ENCODE results near the gene ACAP3. TPM values are rescaled to one million over a fixed set of nuclear protein-coding genes. Genes with fewer than 3 reads are reported as not detected.

ACAP3 gene
- total and polyA plus RNA-seq, 5 donors: 33.1 to 61.8 (median 40.1) TPM

DNA sequence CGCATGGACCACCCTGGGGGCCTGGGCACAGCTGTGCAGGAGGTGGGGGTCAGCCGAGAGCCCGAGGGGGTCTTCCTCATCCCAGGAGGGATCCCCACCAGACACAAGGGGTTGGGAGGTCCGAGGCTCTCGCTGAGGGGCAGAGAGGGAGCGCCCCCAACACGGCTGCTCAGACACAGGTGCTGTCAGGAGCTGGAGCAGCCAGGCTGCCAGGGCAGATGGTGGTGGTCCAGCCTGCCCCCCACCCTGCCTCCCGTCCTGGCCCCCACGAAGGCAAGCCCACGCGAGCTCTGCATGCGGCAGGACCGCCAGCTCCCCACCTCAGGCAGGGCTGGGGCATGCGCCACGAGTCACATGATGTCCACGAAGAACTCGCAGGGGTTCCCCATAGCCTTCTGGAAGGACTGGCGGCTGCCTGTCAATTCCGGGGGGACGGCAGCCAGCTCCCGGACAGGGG lies 28.1 kb upstream of the ACAP3 start:
- no peaks in the 10 kb centered on the region for H3K9me3 ChIP-seq (ENCODE audit: control insufficient read depth, low read length)
- no peak overlapping the region for H3K4me3 ChIP-seq (ENCODE audit: low read length)
- no peak overlapping the region for H3K27ac ChIP-seq (ENCODE audit: low read length)
- DNase-seq (no peak), ATAC-seq (no peak)
- intact Hi-C loops (cut with DNase I): no loop called here
- no peaks in the 10 kb centered on the region for H3K4me1 ChIP-seq (ENCODE audit: control insufficient read depth, insufficient read depth, low read length)
- H3K27me3 ChIP-seq (ENCODE audit: control insufficient read depth, insufficient read depth): no peaks in the 10 kb centered on the region
- 84% methylated on average over 21 of the region's 21 CpGs for WGBS

DNA sequence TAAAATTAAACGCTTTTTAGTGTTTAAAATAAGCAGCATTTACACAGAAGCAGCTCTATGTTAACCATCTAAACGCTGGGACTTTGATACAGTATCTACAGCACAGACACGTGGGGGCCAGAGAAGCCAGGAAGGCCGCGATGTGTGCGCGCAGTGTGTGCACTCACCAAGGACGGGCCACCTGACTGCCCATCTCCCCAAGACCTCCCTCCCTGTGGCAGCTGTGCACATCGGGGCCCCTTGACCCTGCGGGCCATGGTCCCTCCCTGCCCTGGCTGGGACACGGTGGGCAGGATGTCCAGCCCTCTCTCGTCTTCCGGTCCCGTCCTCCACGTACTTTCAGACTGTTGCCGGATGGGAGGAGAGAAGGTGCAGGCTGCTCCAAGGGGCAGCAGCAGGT lies 27.6 kb upstream of the ACAP3 start:
- DNase-seq (no peak), ATAC-seq (no peak)
- Histone ChIP-seq H3K4me1 (ENCODE audit: control insufficient read depth, insufficient read depth, low read length) (no peaks in the 10 kb centered on the region), H3K4me3 (ENCODE audit: low read length) (no peak overlapping the region), H3K27me3 (ENCODE audit: control insufficient read depth, insufficient read depth) (no peaks in the 10 kb centered on the region), H3K27ac (ENCODE audit: low read length) (no peak overlapping the region), H3K9me3 (ENCODE audit: control insufficient read depth, low read length) (no peaks in the 10 kb centered on the region)
- WGBS: 70% methylated on average over 16 of the region's 16 CpGs
- intact Hi-C loops (cut with DNase I): no loop called here

DNA sequence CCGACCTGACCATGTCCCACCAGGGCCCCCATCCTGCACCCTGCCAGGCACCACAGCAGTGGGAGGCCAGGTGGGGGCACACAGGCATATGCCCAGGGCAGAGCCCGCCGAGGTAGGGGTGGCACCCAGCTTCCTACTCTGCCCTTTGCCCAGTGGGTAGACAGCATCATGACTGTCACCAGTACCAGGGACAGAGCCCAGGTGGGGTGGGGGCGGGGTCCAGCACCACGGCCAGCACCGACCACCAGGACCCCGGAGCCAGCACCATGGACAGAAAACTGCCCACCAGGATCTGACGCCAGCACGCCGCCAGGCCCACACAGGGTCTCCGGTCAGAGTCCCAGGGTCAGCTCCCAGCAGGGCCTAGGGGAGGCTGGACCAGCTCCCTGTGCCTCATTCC lies 27.1 kb upstream of the ACAP3 start:
- no peak for ATAC-seq
- H3K27me3 ChIP-seq (ENCODE audit: control insufficient read depth, insufficient read depth): no peaks in the 10 kb centered on the region
- DNase-seq: no peak
- H3K4me1 ChIP-seq (ENCODE audit: control insufficient read depth, insufficient read depth, low read length): no peaks in the 10 kb centered on the region
- no peaks in the 10 kb centered on the region for H3K9me3 ChIP-seq (ENCODE audit: control insufficient read depth, low read length)
- intact Hi-C loops (cut with DNase I): no loop called here
- 54% methylated on average over 11 of the region's 11 CpGs for WGBS
- H3K27ac ChIP-seq (ENCODE audit: low read length): no peak overlapping the region
- no peak overlapping the region for H3K4me3 ChIP-seq (ENCODE audit: low read length)

DNA sequence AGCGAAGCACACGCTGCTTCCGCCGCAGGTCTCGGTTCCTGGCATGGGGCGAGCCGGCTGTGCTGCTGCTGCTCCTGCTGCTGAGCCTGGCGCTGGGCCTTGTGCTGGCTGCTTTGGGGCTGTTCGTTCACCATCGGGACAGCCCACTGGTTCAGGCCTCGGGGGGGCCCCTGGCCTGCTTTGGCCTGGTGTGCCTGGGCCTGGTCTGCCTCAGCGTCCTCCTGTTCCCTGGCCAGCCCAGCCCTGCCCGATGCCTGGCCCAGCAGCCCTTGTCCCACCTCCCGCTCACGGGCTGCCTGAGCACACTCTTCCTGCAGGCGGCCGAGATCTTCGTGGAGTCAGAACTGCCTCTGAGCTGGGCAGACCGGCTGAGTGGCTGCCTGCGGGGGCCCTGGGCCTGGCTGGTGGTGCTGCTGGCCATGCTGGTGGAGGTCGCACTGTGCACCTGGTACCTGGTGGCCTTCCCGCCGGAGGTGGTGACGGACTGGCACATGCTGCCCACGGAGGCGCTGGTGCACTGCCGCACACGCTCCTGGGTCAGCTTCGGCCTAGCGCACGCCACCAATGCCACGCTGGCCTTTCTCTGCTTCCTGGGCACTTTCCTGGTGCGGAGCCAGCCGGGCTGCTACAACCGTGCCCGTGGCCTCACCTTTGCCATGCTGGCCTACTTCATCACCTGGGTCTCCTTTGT lies 26.0 kb upstream of the ACAP3 start:
- no peak overlapping the region for H3K4me3 ChIP-seq (ENCODE audit: low read length)
- ATAC-seq (peak; percentile 5 to 17), DNase-seq (peak in 2 of 3 donors; percentile 62 to 86)
- 79% methylated on average over 36 of the region's 36 CpGs for WGBS
- no peak overlapping the region for H3K27ac ChIP-seq (ENCODE audit: low read length)
- H3K4me1 ChIP-seq (ENCODE audit: control insufficient read depth, insufficient read depth, low read length): no peaks in the 10 kb centered on the region
- intact Hi-C loops (cut with DNase I): no loop called here
- H3K9me3 ChIP-seq (ENCODE audit: control insufficient read depth, low read length): no peaks in the 10 kb centered on the region
- H3K27me3 ChIP-seq (ENCODE audit: control insufficient read depth, insufficient read depth): no peaks in the 10 kb centered on the region

DNA sequence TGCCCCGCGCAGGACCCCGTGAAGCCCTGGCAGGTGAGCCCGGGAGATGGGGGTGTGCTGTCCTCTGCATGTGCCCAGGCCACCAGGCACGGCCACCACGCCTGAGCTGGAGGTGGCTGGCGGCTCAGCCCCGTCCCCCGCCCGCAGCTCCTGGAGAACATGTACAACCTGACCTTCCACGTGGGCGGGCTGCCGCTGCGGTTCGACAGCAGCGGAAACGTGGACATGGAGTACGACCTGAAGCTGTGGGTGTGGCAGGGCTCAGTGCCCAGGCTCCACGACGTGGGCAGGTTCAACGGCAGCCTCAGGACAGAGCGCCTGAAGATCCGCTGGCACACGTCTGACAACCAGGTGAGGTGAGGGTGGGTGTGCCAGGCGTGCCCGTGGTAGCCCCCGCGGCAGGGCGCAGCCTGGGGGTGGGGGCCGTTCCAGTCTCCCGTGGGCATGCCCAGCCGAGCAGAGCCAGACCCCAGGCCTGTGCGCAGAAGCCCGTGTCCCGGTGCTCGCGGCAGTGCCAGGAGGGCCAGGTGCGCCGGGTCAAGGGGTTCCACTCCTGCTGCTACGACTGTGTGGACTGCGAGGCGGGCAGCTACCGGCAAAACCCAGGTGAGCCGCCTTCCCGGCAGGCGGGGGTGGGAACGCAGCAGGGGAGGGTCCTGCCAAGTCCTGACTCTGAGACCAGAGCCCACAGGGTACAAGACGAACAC lies 25.2 kb upstream of the ACAP3 start:
- Histone ChIP-seq H3K4me3 (ENCODE audit: low read length) (no peak overlapping the region), H3K4me1 (ENCODE audit: control insufficient read depth, insufficient read depth, low read length) (no peaks in the 10 kb centered on the region), H3K27me3 (ENCODE audit: control insufficient read depth, insufficient read depth) (no peaks in the 10 kb centered on the region), H3K27ac (ENCODE audit: low read length) (no peak overlapping the region), H3K9me3 (ENCODE audit: control insufficient read depth, low read length) (no peaks in the 10 kb centered on the region)
- intact Hi-C loops (cut with DNase I): no loop called here
- DNase-seq (no peak), ATAC-seq (peak in 1 of 2 donors; percentile 2)
- WGBS: 80% methylated on average over 48 of the region's 48 CpGs

DNA sequence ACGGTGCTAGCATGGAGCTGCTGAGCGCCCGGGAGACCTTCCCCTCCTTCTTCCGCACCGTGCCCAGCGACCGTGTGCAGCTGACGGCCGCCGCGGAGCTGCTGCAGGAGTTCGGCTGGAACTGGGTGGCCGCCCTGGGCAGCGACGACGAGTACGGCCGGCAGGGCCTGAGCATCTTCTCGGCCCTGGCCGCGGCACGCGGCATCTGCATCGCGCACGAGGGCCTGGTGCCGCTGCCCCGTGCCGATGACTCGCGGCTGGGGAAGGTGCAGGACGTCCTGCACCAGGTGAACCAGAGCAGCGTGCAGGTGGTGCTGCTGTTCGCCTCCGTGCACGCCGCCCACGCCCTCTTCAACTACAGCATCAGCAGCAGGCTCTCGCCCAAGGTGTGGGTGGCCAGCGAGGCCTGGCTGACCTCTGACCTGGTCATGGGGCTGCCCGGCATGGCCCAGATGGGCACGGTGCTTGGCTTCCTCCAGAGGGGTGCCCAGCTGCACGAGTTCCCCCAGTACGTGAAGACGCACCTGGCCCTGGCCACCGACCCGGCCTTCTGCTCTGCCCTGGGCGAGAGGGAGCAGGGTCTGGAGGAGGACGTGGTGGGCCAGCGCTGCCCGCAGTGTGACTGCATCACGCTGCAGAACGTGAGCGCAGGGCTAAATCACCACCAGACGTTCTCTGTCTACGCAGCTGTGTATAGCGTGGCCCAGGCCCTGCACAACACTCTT lies 24.5 kb upstream of the ACAP3 start:
- Histone ChIP-seq H3K27ac (ENCODE audit: low read length) (no peak overlapping the region), H3K9me3 (ENCODE audit: control insufficient read depth, low read length) (no peaks in the 10 kb centered on the region), H3K4me1 (ENCODE audit: control insufficient read depth, insufficient read depth, low read length) (no peaks in the 10 kb centered on the region), H3K27me3 (ENCODE audit: control insufficient read depth, insufficient read depth) (no peaks in the 10 kb centered on the region), H3K4me3 (ENCODE audit: low read length) (no peak overlapping the region)
- 84% methylated on average over 57 of the region's 57 CpGs for WGBS
- intact Hi-C loops (cut with DNase I): no loop called here
- no peak for DNase-seq
- no peak for ATAC-seq

DNA sequence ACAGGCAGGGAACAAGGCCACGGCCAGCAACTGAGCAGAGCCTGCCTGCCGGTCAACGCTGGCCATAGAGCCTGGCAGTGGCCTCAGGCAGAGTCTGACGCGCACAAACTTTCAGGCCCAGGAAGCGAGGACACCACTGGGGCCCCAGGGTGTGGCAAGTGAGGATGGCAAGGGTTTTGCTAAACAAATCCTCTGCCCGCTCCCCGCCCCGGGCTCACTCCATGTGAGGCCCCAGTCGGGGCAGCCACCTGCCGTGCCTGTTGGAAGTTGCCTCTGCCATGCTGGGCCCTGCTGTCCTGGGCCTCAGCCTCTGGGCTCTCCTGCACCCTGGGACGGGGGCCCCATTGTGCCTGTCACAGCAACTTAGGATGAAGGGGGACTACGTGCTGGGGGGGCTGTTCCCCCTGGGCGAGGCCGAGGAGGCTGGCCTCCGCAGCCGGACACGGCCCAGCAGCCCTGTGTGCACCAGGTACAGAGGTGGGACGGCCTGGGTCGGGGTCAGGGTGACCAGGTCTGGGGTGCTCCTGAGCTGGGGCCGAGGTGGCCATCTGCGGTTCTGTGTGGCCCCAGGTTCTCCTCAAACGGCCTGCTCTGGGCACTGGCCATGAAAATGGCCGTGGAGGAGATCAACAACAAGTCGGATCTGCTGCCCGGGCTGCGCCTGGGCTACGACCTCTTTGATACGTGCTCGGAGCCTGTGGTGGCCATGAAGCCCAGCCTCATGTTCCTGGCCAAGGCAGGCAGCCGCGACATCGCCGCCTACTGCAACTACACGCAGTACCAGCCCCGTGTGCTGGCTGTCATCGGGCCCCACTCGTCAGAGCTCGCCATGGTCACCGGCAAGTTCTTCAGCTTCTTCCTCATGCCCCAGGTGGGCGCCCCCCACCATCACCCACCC lies 23.6 kb upstream of the ACAP3 start, which contains the start of gene TAS1R3:
Gene TAS1R3, plus strand, starts transcription at position 213 of the 898 bp plus-strand sequence. Its CDS starts 66 bp downstream, at position 279.
- Histone ChIP-seq H3K4me1 (ENCODE audit: control insufficient read depth, insufficient read depth, low read length) (no peaks in the 10 kb centered on the region), H3K9me3 (ENCODE audit: control insufficient read depth, low read length) (no peaks in the 10 kb centered on the region), H3K4me3 (ENCODE audit: low read length) (no peak within 1 kb of the TSS), H3K27me3 (ENCODE audit: control insufficient read depth, insufficient read depth) (no peaks in the 10 kb centered on the region), H3K27ac (ENCODE audit: low read length) (no peak within 1 kb of the TSS)
- intact Hi-C loops (cut with DNase I): no loop called here
- ATAC-seq (no peak), DNase-seq (no peak)
- WGBS: 77% methylated on average over 41 of the region's 41 CpGs

DNA sequence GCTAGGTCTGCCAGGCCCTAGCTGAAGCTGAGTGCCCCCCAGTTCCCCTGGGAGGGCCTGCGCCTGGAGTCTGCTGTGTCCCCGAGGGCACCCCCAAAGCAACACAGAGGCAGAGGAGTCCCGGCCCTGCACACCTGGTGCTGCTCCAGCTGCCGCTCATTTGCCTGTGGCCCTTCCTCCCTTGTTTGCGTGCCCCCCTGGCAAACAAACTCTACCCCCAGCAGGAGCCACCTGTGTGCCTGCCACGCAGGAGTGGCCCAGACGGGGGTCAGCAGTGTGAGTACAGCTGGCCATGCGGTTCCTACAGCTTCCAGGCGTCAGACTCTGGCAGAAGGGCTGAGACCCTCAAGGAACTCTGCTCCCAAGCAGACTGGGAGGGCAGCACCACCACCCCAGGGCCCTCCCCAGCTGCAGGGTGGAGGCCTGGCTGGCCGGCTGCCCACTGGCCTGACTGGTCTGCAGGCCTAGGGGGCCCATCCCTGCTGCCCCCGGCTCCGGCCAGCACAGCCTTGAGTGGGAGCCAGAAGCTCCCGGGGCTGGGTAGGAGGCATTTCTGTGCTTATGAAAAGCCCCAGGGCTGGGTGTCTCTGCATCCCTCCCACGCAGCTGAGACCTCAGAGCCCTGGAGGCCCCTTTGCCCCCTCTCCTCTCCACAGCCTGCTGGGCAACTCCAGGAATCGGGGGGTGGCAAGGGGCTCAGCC lies 22.8 kb upstream of the ACAP3 start:
- Histone ChIP-seq H3K27ac (ENCODE audit: low read length) (no peak overlapping the region), H3K4me3 (ENCODE audit: low read length) (no peak overlapping the region), H3K9me3 (ENCODE audit: control insufficient read depth, low read length) (no peaks in the 10 kb centered on the region), H3K4me1 (ENCODE audit: control insufficient read depth, insufficient read depth, low read length) (no peaks in the 10 kb centered on the region), H3K27me3 (ENCODE audit: control insufficient read depth, insufficient read depth) (no peaks in the 10 kb centered on the region)
- ATAC-seq: no peak
- 65% methylated on average over 15 of the region's 15 CpGs for WGBS
- DNase-seq: no peak
- intact Hi-C loops (cut with DNase I): no loop called here

DNA sequence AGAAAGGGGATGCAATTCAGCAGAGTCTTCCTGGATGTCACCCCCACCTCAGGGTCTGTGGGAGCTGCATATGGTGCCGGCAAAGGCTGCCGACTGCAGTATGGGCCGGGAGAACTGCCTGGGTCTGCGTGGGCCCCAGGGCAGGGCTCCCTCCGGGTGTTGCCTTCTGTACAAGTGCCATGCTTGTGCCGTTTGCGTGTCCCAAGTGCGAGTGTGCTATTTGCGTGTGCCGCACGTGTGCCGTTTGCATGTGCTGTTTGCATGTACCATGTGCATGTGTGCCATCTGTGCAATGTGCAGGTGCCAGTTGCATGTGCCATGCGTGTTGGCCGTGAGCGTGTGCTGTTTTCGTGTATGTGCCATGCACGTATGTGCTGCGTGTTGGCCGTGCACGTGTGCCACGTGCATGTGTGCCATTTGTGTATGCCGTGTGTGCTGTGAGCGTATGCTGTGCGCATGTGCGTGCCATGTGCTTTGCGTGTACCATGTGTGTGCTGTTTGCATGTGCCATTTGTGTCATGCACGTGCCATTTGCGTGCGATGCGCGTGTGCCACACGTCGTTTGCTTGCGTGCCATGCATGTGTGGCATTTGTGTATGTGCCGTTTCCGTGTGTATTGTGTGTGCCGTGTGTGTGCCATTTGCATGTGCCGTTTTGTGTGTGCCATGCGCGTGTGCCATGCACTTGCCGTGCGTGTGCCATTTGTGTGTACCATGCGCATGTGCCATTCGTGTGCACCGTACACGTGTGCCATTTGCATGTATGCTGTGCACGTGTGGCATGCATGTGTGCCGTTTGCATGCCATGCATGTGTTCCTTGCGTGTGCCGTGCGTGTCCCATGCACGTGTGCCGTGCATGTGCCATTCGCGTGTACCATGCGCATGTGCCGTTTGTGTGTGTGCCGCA lies 21.8 kb upstream of the ACAP3 start:
- H3K27ac ChIP-seq (ENCODE audit: low read length): no peak overlapping the region
- 90% methylated on average over 58 of the region's 58 CpGs for WGBS
- H3K9me3 ChIP-seq (ENCODE audit: control insufficient read depth, low read length): no peaks in the 10 kb centered on the region
- DNase-seq (no peak), ATAC-seq (no peak)
- H3K4me3 ChIP-seq (ENCODE audit: low read length): no peak overlapping the region
- H3K27me3 ChIP-seq (ENCODE audit: control insufficient read depth, insufficient read depth): no peaks in the 10 kb centered on the region
- no peaks in the 10 kb centered on the region for H3K4me1 ChIP-seq (ENCODE audit: control insufficient read depth, insufficient read depth, low read length)
- intact Hi-C loops (cut with DNase I): no loop called here

All from right cardiac atrium (tissue), 5 donors.